GM23248 (cell line): ENCODE results near the gene SCLY. TPM values are rescaled to one million over a fixed set of nuclear protein-coding genes. Genes with fewer than 3 reads are reported as not detected.

ENCODE experiments used
- DNase-seq: peaks from one replicate; pipeline ENCODE4 v3.0.0-alpha.2; 2015
- H2AFZ ChIP-seq: fragments of 200-600 bp; sonication (generic); 2 replicates; pipeline ENCODE4 v1.6.1; 2016; ENCODE audit warnings: antibody characterized with exemption
- H3F3A ChIP-seq: fragments of 200-600 bp; sonication (generic); 2 replicates; pipeline ENCODE4 v1.6.1; 2016; ENCODE audit warnings: mild to moderate bottlenecking, antibody characterized with exemption, mixed run types; ENCODE audit not compliant: insufficient read depth
- H3K27ac ChIP-seq: fragments of 200-600 bp; sonication (generic); 2 replicates; pipeline ENCODE4 v1.5.1; 2016; ENCODE audit warnings: mild to moderate bottlenecking
- H3K27me3 ChIP-seq: fragments of 200-600 bp; sonication (generic); replicated peaks from 2 replicates; pipeline ENCODE4 v1.6.1; 2016; ENCODE audit warnings: mild to moderate bottlenecking; ENCODE audit not compliant: insufficient read depth
- H3K36me3 ChIP-seq: fragments of 200-600 bp; sonication (generic); 2 replicates; pipeline ENCODE4 v1.6.1; 2016; ENCODE audit warnings: low read depth, mild to moderate bottlenecking
- H3K4me1 ChIP-seq: fragments of 200-600 bp; sonication (generic); 2 replicates; pipeline ENCODE4 v1.6.1; 2016; ENCODE audit warnings: mild to moderate bottlenecking; ENCODE audit not compliant: insufficient read depth
- H3K4me2 ChIP-seq: fragments of 200-600 bp; sonication (generic); one replicate; pipeline ENCODE4 v1.6.1; 2016; ENCODE audit warnings: mild to moderate bottlenecking; ENCODE audit not compliant: unreplicated experiment
- H3K4me3 ChIP-seq: fragments of 200-600 bp; sonication (generic); 2 replicates; pipeline ENCODE4 v1.5.1; 2016; ENCODE audit warnings: mild to moderate bottlenecking
- H3K79me2 ChIP-seq: fragments of 200-600 bp; sonication (generic); 2 replicates; pipeline ENCODE4 v1.6.1; 2016; ENCODE audit warnings: mild to moderate bottlenecking; ENCODE audit not compliant: insufficient read depth
- H3K9ac ChIP-seq: fragments of 200-600 bp; sonication (generic); 2 replicates; pipeline ENCODE4 v1.6.1; 2016; ENCODE audit warnings: mild to moderate bottlenecking
- H3K9me2 ChIP-seq: fragments of 200-600 bp; sonication (generic); 2 replicates; pipeline ENCODE4 v1.6.1; 2016; ENCODE audit warnings: mixed run types, mild to moderate bottlenecking, moderate library complexity; ENCODE audit not compliant: insufficient read depth
- H3K9me3 ChIP-seq: fragments of 200-600 bp; sonication (generic); one replicate; pipeline ENCODE4 v1.6.1; 2017; ENCODE audit warnings: low read depth
- H4K20me1 ChIP-seq: fragments of 200-600 bp; sonication (generic); 2 replicates; pipeline ENCODE4 v1.6.0; 2016; ENCODE audit not compliant: insufficient read depth
- EZH2 ChIP-seq: fragments of 200-600 bp; sonication (generic); IDR thresholded peaks from 2 replicates; pipeline ENCODE4 v1.6.1; 2018; ENCODE audit warnings: antibody characterized with exemption, mild to moderate bottlenecking; ENCODE audit not compliant: insufficient read depth, poor library complexity, severe bottlenecking
- EZH2phosphoT487 ChIP-seq: fragments of 200-600 bp; sonication (generic); IDR thresholded peaks from 2 replicates; pipeline ENCODE4 v1.6.1; 2018; ENCODE audit warnings: antibody characterized with exemption, moderate library complexity, mild to moderate bottlenecking, low read depth; ENCODE audit not compliant: insufficient read depth
- WGBS, 2 experiments: methylation state at CpG; one replicate each; pipeline ENCODE4 v1.1.6; 2015 to 2017; ENCODE audit warnings: low lambda C conversion rate in 2 of 2, low coverage in 1 of 2; ENCODE audit errors: missing lambda C conversion rate in 2 of 2; 5-methylcytosine and 5-hydroxymethylcytosine counted together
- in situ Hi-C: fragments of 300-500 bp; cut with MboI; formaldehyde crosslinking; loops from 2 replicates; pipeline ENCODE4 v1.15.0; 2020
- polyA plus RNA-seq: library from polyadenylated mRNA; unstranded; fragments of >200 nt; fragmentation: Nextera tagmentation; extraction: Ambion mirVana; gene quantifications from 2 replicates; pipeline ENCODE4 v1.2.1, GENCODE V29; 2016
- total RNA-seq: library from RNA; depleted of rRNA; stranded (reverse); fragments of >200 nt; shearing (Covaris generic); gene quantifications from 2 replicates; pipeline ENCODE4 v1.2.3, GENCODE V29; 2014

SCLY gene
- total and polyA plus RNA-seq, 2 experiments from 2014 or later = 10.3 to 14.8 TPM

DNA sequence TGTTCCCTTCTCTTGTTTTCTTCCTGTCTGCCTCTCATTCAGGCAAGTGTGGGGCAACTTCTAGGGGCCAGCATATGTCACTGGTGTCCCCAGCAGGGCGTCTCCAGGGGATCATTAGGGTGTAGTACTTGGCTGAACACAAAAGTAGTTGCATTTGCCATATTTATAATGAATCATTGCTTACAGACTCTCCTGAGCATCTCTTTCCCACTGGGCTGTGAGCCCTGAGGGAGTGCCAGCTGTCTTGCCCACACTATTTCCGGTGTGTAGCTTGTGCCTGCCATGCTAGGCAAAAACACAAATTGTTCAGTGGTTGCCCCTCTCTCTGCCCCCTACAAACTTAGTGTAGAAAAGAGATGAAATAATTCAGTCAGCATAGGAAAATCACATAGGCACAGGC, 40.8 kb upstream of the SCLY start:
- H3K4me1 ChIP-seq = peaks cover 7% of the 10 kb centered on the region
- H3K9me3 ChIP-seq = no peaks in the 10 kb centered on the region
- no peaks in the 10 kb centered on the region for H3K27me3 ChIP-seq
- no peak for TF ChIP-seq EZH2
- no peak for TF ChIP-seq EZH2phosphoT487
- H3K36me3 ChIP-seq = 0 out of 2 replicates have a peak, but pooled peaks cover 6% of the 10 kb centered on the region
- H3K4me2 ChIP-seq = no peak overlapping the region
- H3K27ac ChIP-seq = no peak overlapping the region
- H3K9me2 ChIP-seq = no peaks in the 10 kb centered on the region
- H3K9ac ChIP-seq = no peak overlapping the region
- H3K79me2 ChIP-seq = peaks cover 6% of the 10 kb centered on the region; the same call in 1 of the 2 replicates
- no peak overlapping the region for H2AFZ ChIP-seq
- WGBS, 2 experiments = 47 to 50% methylated on average over 2 of the region's 2 CpGs
- in situ Hi-C loops = no loop called here
- peak; percentile 50 for DNase-seq
- H4K20me1 ChIP-seq = no peaks in the 10 kb centered on the region
- no peaks in the 10 kb centered on the region; the same call in 1 of the 2 replicates for H3F3A ChIP-seq
- no peak overlapping the region for H3K4me3 ChIP-seq

DNA sequence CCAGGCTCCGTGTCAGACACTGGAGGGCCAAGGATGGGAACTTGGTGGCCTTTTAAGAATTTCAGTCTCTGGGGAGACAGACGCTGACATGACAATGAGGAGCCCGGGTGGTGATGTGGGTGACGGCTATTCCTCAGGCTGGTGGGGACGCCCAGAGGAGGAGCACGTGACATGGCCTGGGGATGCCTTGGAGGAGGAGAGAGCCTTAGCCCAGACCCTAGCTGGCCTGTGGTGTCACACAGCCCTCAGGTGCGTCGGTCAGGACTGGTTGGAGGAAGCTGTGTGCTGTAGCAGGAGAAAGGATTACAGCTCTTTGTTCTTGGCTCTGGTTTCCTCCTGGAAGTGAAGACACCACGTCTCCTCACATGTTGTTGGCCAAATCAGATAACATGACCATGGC, 40.0 kb upstream of the SCLY start:
- H4K20me1 ChIP-seq = no peaks in the 10 kb centered on the region
- H3K27ac ChIP-seq = no peak overlapping the region
- no peaks in the 10 kb centered on the region; the same call in 1 of the 2 replicates for H3F3A ChIP-seq
- TF ChIP-seq EZH2phosphoT487 (no peak), EZH2 (no peak)
- H3K9me2 ChIP-seq = no peaks in the 10 kb centered on the region
- H2AFZ ChIP-seq = no peak overlapping the region
- in situ Hi-C loops = no loop called here
- H3K4me2 ChIP-seq = no peak overlapping the region
- no peak for DNase-seq
- no peak overlapping the region for H3K9ac ChIP-seq
- WGBS, 2 experiments = 99% methylated on average over 9 of the region's 9 CpGs
- H3K79me2 ChIP-seq = peaks cover 6% of the 10 kb centered on the region; the same call in 1 of the 2 replicates
- no peak overlapping the region for H3K4me3 ChIP-seq
- H3K27me3 ChIP-seq = no peaks in the 10 kb centered on the region
- H3K4me1 ChIP-seq = peaks cover 7% of the 10 kb centered on the region
- H3K36me3 ChIP-seq = 0 out of 2 replicates have a peak, but pooled peaks cover 6% of the 10 kb centered on the region
- H3K9me3 ChIP-seq = no peaks in the 10 kb centered on the region

DNA sequence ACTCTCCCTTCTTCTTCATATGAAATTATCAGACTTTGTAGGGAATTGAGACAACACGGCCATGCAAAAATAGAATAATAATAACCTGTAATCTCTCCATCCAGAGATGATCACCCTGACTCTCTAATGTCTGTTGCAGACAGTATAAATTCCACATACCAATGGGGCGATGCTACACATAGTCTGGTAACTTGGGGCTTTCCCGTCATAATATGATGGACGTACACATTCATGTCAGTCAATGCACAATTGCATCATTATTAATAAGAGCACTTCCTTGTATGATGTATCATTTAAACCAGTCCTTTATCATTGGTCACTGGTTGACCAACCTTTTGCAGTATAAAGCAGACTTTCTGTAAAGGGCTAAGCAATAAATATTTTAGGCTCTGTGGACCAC, 39.5 kb upstream of the SCLY start:
- in situ Hi-C loops = no loop called here
- WGBS, 2 experiments = 92 to 95% methylated on average over 4 of the region's 4 CpGs
- Histone ChIP-seq H3F3A (no peaks in the 10 kb centered on the region; the same call in 1 of the 2 replicates), H3K9me2 (no peaks in the 10 kb centered on the region), H3K4me2 (no peak overlapping the region), H3K36me3 (0 out of 2 replicates have a peak, but pooled peaks cover 6% of the 10 kb centered on the region), H3K9me3 (no peaks in the 10 kb centered on the region), H3K4me1 (peaks cover 7% of the 10 kb centered on the region), H3K4me3 (no peak overlapping the region), H4K20me1 (no peaks in the 10 kb centered on the region), H3K79me2 (peaks cover 6% of the 10 kb centered on the region; the same call in 1 of the 2 replicates), H3K9ac (no peak overlapping the region), H3K27me3 (no peaks in the 10 kb centered on the region), H2AFZ (no peak overlapping the region), H3K27ac (no peak overlapping the region)
- no peak for DNase-seq
- no peak for TF ChIP-seq EZH2
- TF ChIP-seq EZH2phosphoT487 = no peak

- Histone ChIP-seq H3K27me3 (no peaks in the 10 kb centered on the region), H3K36me3 (0 out of 2 replicates have a peak, but pooled peaks cover 6% of the 10 kb centered on the region), H3K27ac (no peak overlapping the region), H3K9me2 (no peaks in the 10 kb centered on the region), H3K79me2 (peaks cover 6% of the 10 kb centered on the region; the same call in 1 of the 2 replicates), H3K4me3 (no peak overlapping the region), H3K9me3 (no peaks in the 10 kb centered on the region), H3F3A (no peaks in the 10 kb centered on the region; the same call in 1 of the 2 replicates), H3K4me2 (no peak overlapping the region), H3K4me1 (peaks cover 7% of the 10 kb centered on the region), H4K20me1 (no peaks in the 10 kb centered on the region), H2AFZ (no peak overlapping the region), H3K9ac (no peak overlapping the region)
- no peak for DNase-seq
- in situ Hi-C loops = no loop called here
- TF ChIP-seq EZH2phosphoT487 = no peak
- TF ChIP-seq EZH2 = no peak
- 97% methylated on average over 5 of the region's 5 CpGs for WGBS, 2 experiments
Measured at GRCh38 chr2:238022594-238023157, 38.1 kb upstream of the SCLY start.
